HL-60 (cell line): Measurements from ENCODE around the gene TMPRSS13.

Experiments used
- CTCF ChIP-seq: IDR thresholded peaks from one replicate; pipeline ENCODE4 v1.5.1; 2011; ENCODE audit warnings: low read length, control low read depth, inconsistent platforms; ENCODE audit not compliant: insufficient read depth
- SPI1 ChIP-seq: IDR thresholded peaks from 2 replicates; pipeline ENCODE4 v1.6.1; 2012; ENCODE audit warnings: low read depth, mild to moderate bottlenecking, borderline replicate concordance

DNA sequence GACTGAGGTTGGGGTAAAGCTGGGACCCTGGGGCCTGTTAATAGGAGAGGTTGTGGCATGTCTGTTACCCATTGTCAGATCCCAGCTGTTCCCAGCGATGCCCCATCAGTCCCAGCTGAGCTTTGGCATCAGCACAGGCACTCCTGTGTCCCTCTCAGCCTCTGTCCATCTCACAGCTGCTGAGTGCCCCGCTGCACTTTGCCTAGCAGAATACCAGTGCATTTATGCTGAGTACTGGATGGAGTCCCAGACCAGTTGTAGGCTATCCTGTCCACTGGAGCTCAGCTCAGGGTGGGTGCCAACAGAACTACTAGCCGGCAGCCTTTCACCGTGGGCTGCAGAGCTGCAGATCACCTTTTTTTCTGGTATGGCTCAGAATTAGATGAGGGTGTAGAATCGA, 62.7 kb downstream of the TMPRSS13 start:
- TF ChIP-seq CTCF, result no peak
- TF ChIP-seq SPI1, result no peak
